ENCODE results near the gene ZNF3.
A peak's percentile ranks its signal among the peaks of the same experiment; 100 is the strongest.
"Not testable (repeated sequence)": the region's sequence is repeated elsewhere in the genome, so short reads cannot be mapped to it uniquely, and the experiment has no call there.

The ZNF3 gene

GRCh38 chr7:100081535-100082102 lies at the start of gene ZNF3:
ZNF3 (minus strand) TSS chr7:100081723; CDS start chr7:100077357, 4,366 bp downstream.
- peak; percentile 97 to 98 for DNase-seq

- peak; percentile 90 to 93 for DNase-seq
These were observed 49.3 kb upstream of the ZNF3 start for GRCh38 chr7:100130608-100131453.

- DNase-seq = not testable (repeated sequence)
These were observed 48.7 kb upstream of the ZNF3 start for GRCh38 chr7:100130220-100130607.

GRCh38 chr7:100128637-100128963 lies 47.1 kb upstream of the ZNF3 start:
- no peak for DNase-seq

GRCh38 chr7:100127866-100128636 lies 46.5 kb upstream of the ZNF3 start:
- DNase-seq = peak; percentile 34 to 36

GRCh38 chr7:100126931-100127865 lies 45.7 kb upstream of the ZNF3 start, which contains the start of gene MBLAC1:
MBLAC1 (plus strand) TSS chr7:100126967; CDS start chr7:100127396, 429 bp downstream.
- DNase-seq = peak; percentile 92 to 94

GRCh38 chr7:100126239-100126930 lies 44.9 kb upstream of the ZNF3 start:
- DNase-seq = no peak

- no peak for DNase-seq
These were observed 43.0 kb upstream of the ZNF3 start for GRCh38 chr7:100124301-100125230.

GRCh38 chr7:100122568-100122967 lies 41.0 kb upstream of the ZNF3 start:
- no peak for DNase-seq

GRCh38 chr7:100122067-100122466 lies 40.5 kb upstream of the ZNF3 start:
- DNase-seq = no peak

GRCh38 chr7:100120733-100121036 lies 39.2 kb upstream of the ZNF3 start:
- no peak for DNase-seq

GRCh38 chr7:100119970-100120732 lies 38.6 kb upstream of the ZNF3 start:
- peak; percentile 71 to 78 for DNase-seq

GRCh38 chr7:100119072-100119969 lies 37.8 kb upstream of the ZNF3 start, which contains the start of the genes CNPY4 and TAF6:
CNPY4 (plus strand) TSS chr7:100119634; CDS start chr7:100119745, 111 bp downstream.
TAF6 (minus strand) TSS chr7:100119358; CDS start chr7:100114209, 5,149 bp downstream.
- DNase-seq = peak; percentile 96 to 97

- no peak for DNase-seq
These were observed 37.0 kb upstream of the ZNF3 start for GRCh38 chr7:100118388-100119071.

- no peak for DNase-seq
These were observed 33.5 kb upstream of the ZNF3 start for GRCh38 chr7:100115026-100115425.

- DNase-seq = no peak
These were observed 30.4 kb upstream of the ZNF3 start for GRCh38 chr7:100111914-100112313.

- DNase-seq = no peak
These were observed 29.6 kb upstream of the ZNF3 start for GRCh38 chr7:100111156-100111555.

GRCh38 chr7:100109521-100110163 lies 28.1 kb upstream of the ZNF3 start:
- DNase-seq = no peak
